ENCODE data around the gene NRL.

GRCh38 chr14:24080142-24080530 is 34.6 kb downstream of the NRL start:
- TF ChIP-seq EZH2 (IDR thresholded peaks at IDR 0.05; ENCODE audit: insufficient read depth, poor library complexity, severe bottlenecking) (no peak), EZH2phosphoT487 (IDR thresholded peaks at IDR 0.05; ENCODE audit: insufficient read depth, low read depth) (no peak)
